Stomach (tissue), 9 donors: ENCODE measurements around the gene KRTAP10-2. TPM values are rescaled to one million over a fixed set of nuclear protein-coding genes. Genes with fewer than 3 reads are reported as not detected.

Source experiments
- DNase-seq, 2 donors: peaks; one replicate each; pipeline versions ENCODE4 v3.0.0 to v3.0.0-alpha.2; 2013 to 2019
- H3K27ac ChIP-seq, 5 donors: fragments of 200-600 bp in 4 of 5; sonication (generic) in 4 of 5; one replicate each; pipeline ENCODE4 v1.5.1; 2013 to 2019; ENCODE audit warnings: mild to moderate bottlenecking in 1 of 5, moderate library complexity in 1 of 5
- H3K27me3 ChIP-seq, 3 donors: fragments of 200-600 bp; sonication (generic); one replicate each; pipeline ENCODE4 v1.5.1; 2017 to 2019; ENCODE audit warnings: mixed run types in 1 of 3
- H3K36me3 ChIP-seq, 4 donors: fragments of 200-600 bp; sonication (generic); 1 replicate in 3 of 4; 2 replicates in 1 of 4; pipeline ENCODE4 v1.5.1; 2016 to 2019
- H3K4me1 ChIP-seq, 4 donors: fragments of 200-600 bp; sonication (generic); one replicate each; pipeline ENCODE4 v1.5.1; 2016 to 2019
- H3K4me3 ChIP-seq, 4 donors: fragments of 200-600 bp; sonication (generic) in 3 of 4; one replicate each; pipeline ENCODE4 v1.5.1; 2016 to 2019; ENCODE audit warnings: mild to moderate bottlenecking in 1 of 4
- H3K9me3 ChIP-seq, 4 donors: fragments of 200-600 bp; sonication (generic); one replicate each; pipeline ENCODE4 v1.5.1; 2016 to 2019
- EP300 ChIP-seq: sonication (generic); formaldehyde crosslinking; IDR thresholded peaks from one replicate; pipeline ENCODE4 v1.6.1; 2017; ENCODE audit warnings: antibody characterized with exemption
- POLR2A ChIP-seq, 4 donors: fragments of 450-650 bp; IDR thresholded peaks; one replicate each; pipeline ENCODE4 v1.6.1; 2016; ENCODE audit warnings: antibody characterized with exemption in 4 of 4, control low read depth in 2 of 4, mild to moderate bottlenecking in 1 of 4, moderate library complexity in 1 of 4
- POLR2AphosphoS5 ChIP-seq, 3 donors: sonication (generic); formaldehyde crosslinking; IDR thresholded peaks; one replicate each; pipeline ENCODE4 v1.6.1; 2016; ENCODE audit warnings: antibody characterized with exemption in 3 of 3
- WGBS, 5 donors: extraction: QIAGEN DNeasy Blood & Tissue Kit in 3 of 5; methylation state at CpG; one replicate each; pipeline versions ENCODE4 v1.1.5 to v1.1.7; 2013 to 2018; 5-methylcytosine and 5-hydroxymethylcytosine counted together
- intact Hi-C: fragments of 100-400 bp; cut with DNase I; formaldehyde crosslinking; loops from one replicate; pipeline ENCODE4 v1.15.1; 2023; ENCODE audit warnings: low total_unique reads
- polyA plus RNA-seq, 3 donors: library from polyadenylated mRNA; stranded (reverse); fragments of 200-250 nt; gene quantifications; one replicate each; pipeline ENCODE4 v1.2.3, GENCODE V29; 2013
- total RNA-seq, 5 donors: library from RNA; depleted of rRNA; stranded (reverse); fragments of >200 nt; gene quantifications; one replicate each; pipeline versions ENCODE4 v1.1.0 to v1.2.3, GENCODE V29; 2014 to 2016
- TF ChIP-seq, protein P1 (sequence below), 7 experiments: fragments of 450-650 bp in 4 of 7; fragments of 200-600 bp in 3 of 7; sonication (generic) in 3 of 7; IDR thresholded peaks; one replicate each; pipeline ENCODE4 v1.5.1; 2016 to 2019; ENCODE audit warnings: antibody characterized with exemption in 7 of 7, control low read depth in 2 of 7, mild to moderate bottlenecking in 1 of 7
- donor health status: healthy with polysubstance abuse.
- donor health status: Bipolar disorder and iron deficiency.
- donor health status: healthy.

The KRTAP10-2 gene
- total and polyA plus RNA-seq, 8 donors: not detected

DNA sequence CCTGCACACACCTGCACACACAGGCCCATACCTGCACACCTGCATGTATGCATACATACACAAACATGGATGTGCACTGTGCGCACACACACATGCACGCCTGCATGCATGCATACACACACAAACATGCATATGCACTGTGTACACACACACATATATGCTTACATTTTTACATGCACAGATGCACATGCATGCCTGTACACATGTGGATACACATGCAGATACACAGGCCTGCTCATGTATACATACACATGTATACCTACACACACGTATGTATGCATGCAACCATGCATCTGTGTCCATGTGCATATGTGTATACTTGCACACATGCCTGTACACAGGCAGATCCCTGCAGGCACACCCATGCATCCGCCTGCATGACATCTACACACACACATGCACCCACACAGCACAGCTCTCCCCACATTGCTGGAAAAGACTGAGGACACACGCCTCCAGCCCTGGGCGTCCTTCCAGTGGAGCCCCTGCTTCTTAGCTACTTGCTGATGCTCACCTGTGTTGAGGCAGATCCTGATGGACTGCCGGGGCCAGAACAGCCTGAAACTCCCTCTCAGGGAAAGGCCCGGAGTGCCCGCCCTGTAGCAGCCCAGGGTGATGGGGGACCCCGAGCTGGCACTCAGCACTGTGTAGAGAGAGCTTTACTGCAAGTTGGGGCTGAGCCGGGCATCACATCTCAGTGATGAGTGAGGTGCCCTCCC is 39.9 kb downstream of the KRTAP10-2 start:
- Histone ChIP-seq H3K27ac (no peak overlapping the region), H3K4me1 (peaks cover 7 to 15% (median 13%) of the 10 kb centered on the region in 4 donors), H3K9me3 (no peaks in the 10 kb centered on the region), H3K4me3 (no peak overlapping the region), H3K27me3 (peaks cover 0 to 60% (median 5%) of the 10 kb centered on the region in 3 donors), H3K36me3 (no peaks in the 10 kb centered on the region)
- intact Hi-C loops: loop anchor here (10.0 kb wide), 1 partner anchor 283 kb away; no protein-coding TSS in a partner anchor
- TF ChIP-seq POLR2A (IDR thresholded peaks at IDR 0.05) (no peak), POLR2AphosphoS5 (IDR thresholded peaks at IDR 0.05) (no peak), EP300 (no peak)
- TF ChIP-seq, protein P1, sequence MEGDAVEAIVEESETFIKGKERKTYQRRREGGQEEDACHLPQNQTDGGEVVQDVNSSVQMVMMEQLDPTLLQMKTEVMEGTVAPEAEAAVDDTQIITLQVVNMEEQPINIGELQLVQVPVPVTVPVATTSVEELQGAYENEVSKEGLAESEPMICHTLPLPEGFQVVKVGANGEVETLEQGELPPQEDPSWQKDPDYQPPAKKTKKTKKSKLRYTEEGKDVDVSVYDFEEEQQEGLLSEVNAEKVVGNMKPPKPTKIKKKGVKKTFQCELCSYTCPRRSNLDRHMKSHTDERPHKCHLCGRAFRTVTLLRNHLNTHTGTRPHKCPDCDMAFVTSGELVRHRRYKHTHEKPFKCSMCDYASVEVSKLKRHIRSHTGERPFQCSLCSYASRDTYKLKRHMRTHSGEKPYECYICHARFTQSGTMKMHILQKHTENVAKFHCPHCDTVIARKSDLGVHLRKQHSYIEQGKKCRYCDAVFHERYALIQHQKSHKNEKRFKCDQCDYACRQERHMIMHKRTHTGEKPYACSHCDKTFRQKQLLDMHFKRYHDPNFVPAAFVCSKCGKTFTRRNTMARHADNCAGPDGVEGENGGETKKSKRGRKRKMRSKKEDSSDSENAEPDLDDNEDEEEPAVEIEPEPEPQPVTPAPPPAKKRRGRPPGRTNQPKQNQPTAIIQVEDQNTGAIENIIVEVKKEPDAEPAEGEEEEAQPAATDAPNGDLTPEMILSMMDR (IDR thresholded peaks at IDR 0.05): no peak
- DNase-seq: no peak
- 78 to 91% (median 88%) methylated on average over 11 of the region's 11 CpGs for WGBS, 5 donors

DNA sequence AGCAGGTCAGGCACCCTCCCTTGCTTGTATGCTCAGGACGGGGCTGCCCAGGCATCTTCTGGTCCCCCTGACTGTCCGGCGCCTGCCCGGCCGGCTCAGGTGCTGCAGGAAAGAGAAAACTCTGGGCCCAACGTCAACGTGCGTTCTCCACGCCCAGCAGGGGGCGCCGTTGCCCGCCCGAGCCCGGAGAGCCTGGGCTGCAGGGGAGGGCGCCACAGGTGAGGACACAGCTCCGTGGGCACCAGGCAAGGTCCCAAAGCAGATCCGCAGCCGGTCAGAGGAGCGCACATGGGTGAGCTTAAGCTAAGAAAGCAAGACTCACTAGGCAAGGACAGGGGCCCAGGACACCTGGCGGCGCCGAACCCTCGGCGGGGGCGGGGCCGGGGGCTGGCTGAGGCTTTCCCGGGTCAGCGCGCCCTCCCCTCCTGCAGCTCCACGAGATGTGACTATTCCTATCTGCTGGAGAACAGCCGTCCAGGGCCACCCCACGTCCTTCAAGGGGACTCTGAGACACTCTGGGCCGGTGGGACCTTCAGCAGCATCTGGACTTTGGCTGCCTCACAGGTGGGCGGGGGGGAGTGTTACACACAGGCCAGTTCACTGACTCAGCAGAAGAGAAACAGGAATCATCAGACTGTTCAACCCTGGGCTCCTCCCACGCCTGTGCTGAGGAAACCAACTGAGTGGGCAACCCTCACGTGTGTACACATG is 40.6 kb downstream of the KRTAP10-2 start:
- intact Hi-C loops: loop anchor here (10.0 kb wide), 1 partner anchor 284 kb away; no protein-coding TSS in a partner anchor
- no peak overlapping the region for H3K27ac ChIP-seq
- peak overlapping the region; percentile 10 to 37 (median 26) for H3K4me3 ChIP-seq
- peak; percentile 77 to 90 for DNase-seq
- peaks cover 0 to 67% (median 5%) of the 10 kb centered on the region in 3 donors for H3K27me3 ChIP-seq
- no peaks in the 10 kb centered on the region for H3K9me3 ChIP-seq
- no peaks in the 10 kb centered on the region for H3K36me3 ChIP-seq
- 6 to 12% (median 9%) methylated on average over 17 to 36 of the region's 36 CpGs for WGBS, 5 donors
- peaks cover 7 to 15% (median 13%) of the 10 kb centered on the region in 4 donors for H3K4me1 ChIP-seq
- no peak for TF ChIP-seq EP300
- TF ChIP-seq, protein P1 (IDR thresholded peaks at IDR 0.05): peak in 5 of 7 experiments; percentile 52 to 80 (median 75)
- no peak for TF ChIP-seq POLR2A (IDR thresholded peaks at IDR 0.05)

DNA sequence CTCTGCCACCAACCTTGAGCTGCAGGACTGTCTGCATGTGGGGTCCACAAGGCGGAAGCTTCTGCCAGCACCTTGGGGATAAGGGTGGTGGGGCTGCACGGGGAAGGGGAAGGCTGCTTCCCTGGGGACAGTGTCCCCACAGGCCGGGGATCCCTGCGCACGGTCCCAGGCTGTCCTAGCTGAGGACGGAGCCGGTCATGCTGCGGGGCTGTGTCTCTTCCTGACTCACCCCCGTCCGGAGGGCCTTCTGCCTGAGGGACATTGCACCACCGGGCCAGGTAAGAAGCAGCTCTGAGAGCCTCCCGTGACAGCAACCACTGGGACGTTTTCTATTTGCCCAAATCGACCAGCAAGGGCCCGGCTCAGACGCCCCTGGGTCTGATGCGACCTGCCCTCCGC is 41.2 kb downstream of the KRTAP10-2 start:
- H3K9me3 ChIP-seq: no peaks in the 10 kb centered on the region
- DNase-seq: no peak
- no peak overlapping the region for H3K4me3 ChIP-seq
- peaks cover 7 to 15% (median 13%) of the 10 kb centered on the region in 4 donors for H3K4me1 ChIP-seq
- peaks cover 0 to 68% (median 5%) of the 10 kb centered on the region in 3 donors for H3K27me3 ChIP-seq
- H3K36me3 ChIP-seq: no peaks in the 10 kb centered on the region
- 45 to 83% (median 51%) methylated on average over 10 to 18 of the region's 18 CpGs for WGBS, 5 donors
- TF ChIP-seq EP300: no peak
- no peak for TF ChIP-seq POLR2A (IDR thresholded peaks at IDR 0.05)
- no peak for TF ChIP-seq POLR2AphosphoS5 (IDR thresholded peaks at IDR 0.05)
- TF ChIP-seq, protein P1 (IDR thresholded peaks at IDR 0.05): no peak
- intact Hi-C loops: loop anchor here (10.0 kb wide), 1 partner anchor 285 kb away; no protein-coding TSS in a partner anchor
- no peak overlapping the region for H3K27ac ChIP-seq

DNA sequence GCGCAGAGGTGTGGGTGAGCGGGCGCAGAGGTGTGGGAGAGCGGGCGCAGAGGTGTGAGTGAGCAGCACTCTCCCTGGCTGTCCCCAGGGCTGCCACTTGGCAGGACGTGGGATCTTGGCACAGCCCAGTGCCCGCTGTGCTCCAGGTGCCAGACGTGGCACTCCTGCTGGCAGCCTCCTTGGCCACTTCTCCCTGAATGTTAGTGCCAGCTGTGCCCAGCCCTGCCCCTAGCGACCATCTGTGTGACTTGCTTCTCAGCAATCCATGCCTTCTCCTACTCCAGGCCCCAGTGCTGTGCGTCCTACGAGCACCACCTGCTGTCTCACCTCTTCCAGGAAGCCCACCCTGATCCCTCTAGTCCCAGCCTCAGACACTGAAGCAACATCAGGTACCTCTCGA is 41.8 kb downstream of the KRTAP10-2 start:
- peak in 1 of 3 donors; percentile 25 for TF ChIP-seq POLR2AphosphoS5 (IDR thresholded peaks at IDR 0.05)
- TF ChIP-seq, protein P1 (IDR thresholded peaks at IDR 0.05): peak in 5 of 7 experiments; percentile 13 to 66 (median 40)
- TF ChIP-seq POLR2A (IDR thresholded peaks at IDR 0.05): no peak
- no peak for TF ChIP-seq EP300
- peaks cover 7 to 15% (median 13%) of the 10 kb centered on the region in 4 donors for H3K4me1 ChIP-seq
- 25 to 66% (median 42%) methylated on average over 7 to 12 of the region's 12 CpGs for WGBS, 5 donors
- peaks cover 0 to 68% (median 5%) of the 10 kb centered on the region in 3 donors for H3K27me3 ChIP-seq
- peak in 1 of 2 donors; percentile 93 for DNase-seq
- H3K27ac ChIP-seq: no peak overlapping the region
- H3K4me3 ChIP-seq: no peak overlapping the region
- intact Hi-C loops: no loop called here
- no peaks in the 10 kb centered on the region for H3K36me3 ChIP-seq
- H3K9me3 ChIP-seq: no peaks in the 10 kb centered on the region
